ENCODE measurements around the gene STRBP. TPM values are rescaled to one million over a fixed set of nuclear protein-coding genes. Genes with fewer than 3 reads are reported as not detected.
"Not testable (repeated sequence)": the region's sequence is repeated elsewhere in the genome, so short reads cannot be mapped to it uniquely, and the experiment has no call there.

Gene STRBP
- total and polyA plus RNA-seq, 2 donors = 41.8 to 48.4 TPM

DNA sequence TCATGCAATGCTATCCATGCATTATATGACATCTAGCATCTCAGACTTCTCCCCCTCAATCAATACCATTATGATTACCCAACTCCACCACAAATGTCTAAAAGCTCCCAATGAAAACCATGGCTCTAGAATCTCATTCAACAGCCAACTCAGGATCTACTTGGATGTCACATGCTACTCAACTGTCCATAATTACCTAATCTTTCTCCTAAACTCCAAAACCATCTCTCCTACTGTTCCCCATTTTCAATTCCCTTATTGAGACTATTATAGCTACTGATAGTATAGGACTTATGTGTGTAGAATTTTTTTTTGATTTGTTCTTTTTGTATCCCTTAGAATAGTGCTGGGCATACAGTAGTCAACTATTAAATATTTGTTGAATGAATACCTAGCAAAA, 8.2 kb upstream of the STRBP start:
- peaks cover 8 to 13% of the 10 kb centered on the region in 2 donors for H3K4me1 ChIP-seq (ENCODE audit: control insufficient read depth in 2 of 2, insufficient read depth in 2 of 2, low read length in 2 of 2)
- H3K27me3 ChIP-seq (ENCODE audit: control insufficient read depth in 2 of 2, insufficient read depth in 1 of 2, low read length in 1 of 2) = no peaks in the 10 kb centered on the region
- no peak overlapping the region for H3K4me3 ChIP-seq (ENCODE audit: low read length in 2 of 2)
- DNase-seq (ENCODE audit: low read depth in 6 of 9, low spot score in 9 of 9) = no peak
- no peak overlapping the region for H3K27ac ChIP-seq (ENCODE audit: low read depth in 1 of 2, low read length in 1 of 2)
- H3K9me3 ChIP-seq (ENCODE audit: control insufficient read depth in 2 of 2, insufficient read depth in 1 of 2, low read length in 1 of 2) = no peaks in the 10 kb centered on the region
- H3K36me3 ChIP-seq (ENCODE audit: control insufficient read depth in 2 of 2, insufficient read depth in 2 of 2, low read length in 1 of 2) = no peaks in the 10 kb centered on the region

DNA sequence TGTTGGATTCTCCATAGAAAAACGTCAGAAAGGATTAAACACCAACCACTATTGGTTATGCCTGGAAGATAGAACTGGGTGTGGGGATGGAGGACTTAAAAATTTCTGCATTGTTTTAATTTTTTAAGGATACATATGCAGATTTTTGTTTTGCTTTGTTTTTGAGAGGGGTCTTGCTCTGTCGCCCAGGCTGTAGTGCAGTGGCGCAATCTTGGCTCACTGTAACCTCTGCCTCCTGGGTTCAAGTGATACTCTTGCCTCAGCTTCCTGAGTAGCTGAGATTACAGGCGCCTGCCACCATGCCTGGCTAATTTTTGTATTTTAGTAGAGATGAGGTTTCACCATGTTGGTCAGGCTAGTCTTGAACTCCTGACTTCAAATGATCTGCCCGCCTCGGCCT, 2.7 kb upstream of the STRBP start:
- not testable (repeated sequence) for H3K27ac ChIP-seq (ENCODE audit: low read depth in 1 of 2, low read length in 1 of 2); DNase-seq (ENCODE audit: low read depth in 6 of 9, low spot score in 9 of 9); H3K4me3 ChIP-seq (ENCODE audit: low read length in 2 of 2); H3K27me3 ChIP-seq (ENCODE audit: control insufficient read depth in 2 of 2, insufficient read depth in 1 of 2, low read length in 1 of 2); H3K9me3 ChIP-seq (ENCODE audit: control insufficient read depth in 2 of 2, insufficient read depth in 1 of 2, low read length in 1 of 2); H3K36me3 ChIP-seq (ENCODE audit: control insufficient read depth in 2 of 2, insufficient read depth in 2 of 2, low read length in 1 of 2)
- WGBS = 95% methylated on average over 6 of the region's 6 CpGs
- peaks cover 22 to 32% of the 10 kb centered on the region in 2 donors for H3K4me1 ChIP-seq (ENCODE audit: control insufficient read depth in 2 of 2, insufficient read depth in 2 of 2, low read length in 2 of 2)

DNA sequence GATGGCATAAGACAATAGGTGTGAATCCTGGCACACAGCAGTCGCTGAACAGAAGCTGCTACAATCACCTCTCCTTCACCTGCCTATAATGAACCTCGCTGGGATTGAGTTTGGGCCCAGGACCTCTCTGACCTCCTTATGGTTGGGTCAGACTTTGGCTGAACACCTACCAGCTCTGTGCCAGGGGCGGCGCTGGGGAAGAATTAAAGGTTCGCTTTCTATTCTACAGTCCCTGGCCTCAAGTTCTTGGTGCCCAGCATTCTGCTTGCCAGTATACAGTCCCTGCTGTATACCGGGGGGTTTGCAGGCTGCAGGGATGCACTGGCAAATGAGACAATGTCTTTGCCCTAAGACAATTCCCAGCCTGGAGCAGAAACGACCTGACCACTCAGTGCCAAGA, 895 bp upstream of the STRBP start:
- H3K9me3 ChIP-seq (ENCODE audit: control insufficient read depth in 2 of 2, insufficient read depth in 1 of 2, low read length in 1 of 2) = no peaks in the 10 kb centered on the region
- H3K27ac ChIP-seq (ENCODE audit: low read depth in 1 of 2, low read length in 1 of 2) = peak overlapping the region in 1 of 2 donors; percentile 82
- 81% methylated on average over 7 of the region's 7 CpGs for WGBS
- H3K4me3 ChIP-seq (ENCODE audit: low read length in 2 of 2) = peak overlapping the region; percentile 68 to 94
- DNase-seq (ENCODE audit: low read depth in 6 of 9, low spot score in 9 of 9) = peak in 1 of 9 donors; percentile 24
- no peaks in the 10 kb centered on the region for H3K36me3 ChIP-seq (ENCODE audit: control insufficient read depth in 2 of 2, insufficient read depth in 2 of 2, low read length in 1 of 2)
- H3K4me1 ChIP-seq (ENCODE audit: control insufficient read depth in 2 of 2, insufficient read depth in 2 of 2, low read length in 2 of 2) = peaks cover 14 to 27% of the 10 kb centered on the region in 2 donors
- H3K27me3 ChIP-seq (ENCODE audit: control insufficient read depth in 2 of 2, insufficient read depth in 1 of 2, low read length in 1 of 2) = no peaks in the 10 kb centered on the region

DNA sequence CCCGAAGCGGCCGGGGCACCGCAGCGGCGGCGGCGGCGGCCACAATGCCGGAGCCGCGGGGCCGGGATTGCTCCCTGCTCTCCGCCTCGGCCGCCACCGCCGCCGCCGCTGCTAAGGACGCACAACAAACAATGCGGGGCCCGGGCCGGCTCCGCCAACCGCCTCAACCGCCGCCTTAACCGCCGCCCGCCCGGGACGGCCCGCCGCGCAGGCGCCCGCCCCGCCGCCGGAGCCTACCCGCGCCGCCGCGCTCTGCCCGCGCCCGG, 254 bp downstream of the STRBP start:
- H3K4me3 ChIP-seq (ENCODE audit: low read length in 2 of 2) = peak overlapping the region; percentile 69 to 94
- WGBS = under 1% methylated on average over 49 of the region's 49 CpGs
- no peak for DNase-seq (ENCODE audit: low read depth in 6 of 9, low spot score in 9 of 9)
- no peaks in the 10 kb centered on the region for H3K36me3 ChIP-seq (ENCODE audit: control insufficient read depth in 2 of 2, insufficient read depth in 2 of 2, low read length in 1 of 2)
- H3K9me3 ChIP-seq (ENCODE audit: control insufficient read depth in 2 of 2, insufficient read depth in 1 of 2, low read length in 1 of 2) = no peaks in the 10 kb centered on the region
- no peaks in the 10 kb centered on the region for H3K27me3 ChIP-seq (ENCODE audit: control insufficient read depth in 2 of 2, insufficient read depth in 1 of 2, low read length in 1 of 2)
- peaks cover 14 to 27% of the 10 kb centered on the region in 2 donors for H3K4me1 ChIP-seq (ENCODE audit: control insufficient read depth in 2 of 2, insufficient read depth in 2 of 2, low read length in 2 of 2)
- peak overlapping the region in 1 of 2 donors; percentile 26 for H3K27ac ChIP-seq (ENCODE audit: low read depth in 1 of 2, low read length in 1 of 2)

DNA sequence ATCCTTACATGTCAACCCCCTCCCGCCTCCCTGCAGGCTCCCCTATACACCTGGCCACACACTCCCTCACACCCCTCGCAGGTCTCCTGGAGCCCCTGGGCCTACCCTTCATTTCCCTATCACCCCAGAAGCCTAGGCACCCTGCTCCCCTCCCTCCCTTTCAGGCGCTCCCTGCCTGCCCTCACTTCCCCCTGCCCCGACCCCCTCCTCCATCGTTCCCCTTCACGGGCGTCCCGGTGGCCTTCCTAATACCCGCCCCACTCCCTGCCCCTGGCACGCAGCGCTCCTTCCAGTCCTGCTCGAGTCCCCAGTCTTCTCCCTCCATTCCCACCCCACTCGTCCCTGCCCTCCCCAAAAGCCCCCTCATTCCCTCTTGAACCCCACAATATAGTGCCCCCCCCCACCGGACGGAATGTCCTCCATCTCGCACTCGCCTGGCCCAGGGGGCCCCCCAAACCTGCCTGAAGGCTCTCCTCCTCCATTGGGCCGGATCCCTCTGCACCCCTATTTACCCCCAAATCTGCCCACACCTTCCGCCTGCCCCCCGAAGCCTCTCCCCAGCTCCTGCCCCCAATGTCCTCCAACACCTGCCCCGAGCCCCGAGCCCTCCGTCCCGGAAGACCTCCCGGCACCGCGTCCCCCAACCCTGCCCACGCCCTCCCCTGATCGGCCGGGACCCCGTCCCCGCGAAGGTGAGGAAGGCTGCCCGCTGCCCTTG, 746 bp downstream of the STRBP start:
- no peaks in the 10 kb centered on the region for H3K36me3 ChIP-seq (ENCODE audit: control insufficient read depth in 2 of 2, insufficient read depth in 2 of 2, low read length in 1 of 2)
- no peaks in the 10 kb centered on the region for H3K9me3 ChIP-seq (ENCODE audit: control insufficient read depth in 2 of 2, insufficient read depth in 1 of 2, low read length in 1 of 2)
- H3K27ac ChIP-seq (ENCODE audit: low read depth in 1 of 2, low read length in 1 of 2) = no peak overlapping the region
- peak overlapping the region; percentile 69 to 94 for H3K4me3 ChIP-seq (ENCODE audit: low read length in 2 of 2)
- peak in 2 of 9 donors; percentile 20 to 35 for DNase-seq (ENCODE audit: low read depth in 6 of 9, low spot score in 9 of 9)
- no peaks in the 10 kb centered on the region for H3K27me3 ChIP-seq (ENCODE audit: control insufficient read depth in 2 of 2, insufficient read depth in 1 of 2, low read length in 1 of 2)
- H3K4me1 ChIP-seq (ENCODE audit: control insufficient read depth in 2 of 2, insufficient read depth in 2 of 2, low read length in 2 of 2) = peaks cover 14 to 27% of the 10 kb centered on the region in 2 donors
- WGBS = 5% methylated on average over 34 of the region's 34 CpGs

DNA sequence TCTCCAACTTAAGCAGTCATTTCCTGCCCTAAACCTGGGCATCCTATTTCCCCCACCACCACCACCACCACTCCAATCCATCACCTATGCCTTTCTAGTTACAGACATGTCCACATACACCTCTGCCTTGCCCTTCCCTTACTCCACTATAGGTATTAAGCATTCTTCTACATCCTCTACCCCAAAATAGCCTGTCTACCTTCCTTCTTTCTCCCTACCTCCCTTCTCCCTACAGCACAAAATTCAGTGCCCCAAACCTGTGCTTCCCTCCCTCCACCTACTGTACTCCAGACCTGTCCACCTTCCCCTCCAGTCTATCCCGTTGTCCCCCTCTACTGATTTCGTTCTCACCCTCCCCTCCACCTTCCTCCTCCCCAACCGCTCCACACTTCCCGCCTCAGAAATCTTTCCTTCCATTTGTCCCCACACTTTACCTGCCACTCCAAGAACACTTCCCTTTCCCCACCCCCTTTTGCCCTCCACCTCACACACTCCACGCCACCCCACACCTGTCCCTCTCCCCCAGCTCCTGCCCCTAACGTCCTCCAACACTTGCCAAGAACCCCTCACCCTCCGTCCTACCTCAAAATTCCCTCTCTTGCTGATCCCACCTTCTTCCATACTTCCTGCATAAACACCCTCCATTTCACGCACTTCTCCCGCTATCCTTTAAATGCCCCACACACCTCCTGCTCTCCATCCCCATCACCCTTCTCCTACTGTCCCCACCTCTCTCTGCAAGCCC, 1.6 kb downstream of the STRBP start:
- H3K27me3 ChIP-seq (ENCODE audit: control insufficient read depth in 2 of 2, insufficient read depth in 1 of 2, low read length in 1 of 2) = no peaks in the 10 kb centered on the region
- H3K27ac ChIP-seq (ENCODE audit: low read depth in 1 of 2, low read length in 1 of 2) = no peak overlapping the region
- DNase-seq (ENCODE audit: low read depth in 6 of 9, low spot score in 9 of 9) = no peak
- peak overlapping the region; percentile 69 to 94 for H3K4me3 ChIP-seq (ENCODE audit: low read length in 2 of 2)
- no peaks in the 10 kb centered on the region for H3K9me3 ChIP-seq (ENCODE audit: control insufficient read depth in 2 of 2, insufficient read depth in 1 of 2, low read length in 1 of 2)
- 93% methylated on average over 9 of the region's 9 CpGs for WGBS
- H3K4me1 ChIP-seq (ENCODE audit: control insufficient read depth in 2 of 2, insufficient read depth in 2 of 2, low read length in 2 of 2) = peaks cover 17 to 27% of the 10 kb centered on the region in 2 donors
- H3K36me3 ChIP-seq (ENCODE audit: control insufficient read depth in 2 of 2, insufficient read depth in 2 of 2, low read length in 1 of 2) = no peaks in the 10 kb centered on the region

DNA sequence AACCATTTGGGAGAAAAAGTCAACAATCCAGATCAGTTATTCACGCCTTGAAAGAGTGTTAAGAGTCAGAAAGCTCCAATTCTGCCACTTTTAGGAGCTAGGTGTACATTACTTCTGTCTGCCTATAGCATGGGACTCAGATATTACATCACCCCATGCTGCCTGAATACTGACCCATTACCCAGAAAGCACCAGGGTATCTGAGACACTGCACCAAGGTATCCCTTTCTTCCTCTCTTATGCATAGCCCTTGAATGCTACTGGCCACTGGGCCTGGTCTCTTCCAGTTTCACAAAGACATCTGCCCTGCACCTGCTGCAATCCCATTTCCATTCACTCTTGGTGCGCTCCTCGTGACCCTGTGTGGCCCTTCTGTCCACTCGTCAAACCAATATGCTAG, 2.6 kb downstream of the STRBP start:
- Histone ChIP-seq H3K9me3 (ENCODE audit: control insufficient read depth in 2 of 2, insufficient read depth in 1 of 2, low read length in 1 of 2) (no peaks in the 10 kb centered on the region), H3K36me3 (ENCODE audit: control insufficient read depth in 2 of 2, insufficient read depth in 2 of 2, low read length in 1 of 2) (no peaks in the 10 kb centered on the region), H3K4me3 (ENCODE audit: low read length in 2 of 2) (no peak overlapping the region), H3K27me3 (ENCODE audit: control insufficient read depth in 2 of 2, insufficient read depth in 1 of 2, low read length in 1 of 2) (no peaks in the 10 kb centered on the region), H3K27ac (ENCODE audit: low read depth in 1 of 2, low read length in 1 of 2) (no peak overlapping the region), H3K4me1 (ENCODE audit: control insufficient read depth in 2 of 2, insufficient read depth in 2 of 2, low read length in 2 of 2) (peaks cover 17 to 27% of the 10 kb centered on the region in 2 donors)
- no peak for DNase-seq (ENCODE audit: low read depth in 6 of 9, low spot score in 9 of 9)
- 94% methylated on average over 4 of the region's 4 CpGs for WGBS

DNA sequence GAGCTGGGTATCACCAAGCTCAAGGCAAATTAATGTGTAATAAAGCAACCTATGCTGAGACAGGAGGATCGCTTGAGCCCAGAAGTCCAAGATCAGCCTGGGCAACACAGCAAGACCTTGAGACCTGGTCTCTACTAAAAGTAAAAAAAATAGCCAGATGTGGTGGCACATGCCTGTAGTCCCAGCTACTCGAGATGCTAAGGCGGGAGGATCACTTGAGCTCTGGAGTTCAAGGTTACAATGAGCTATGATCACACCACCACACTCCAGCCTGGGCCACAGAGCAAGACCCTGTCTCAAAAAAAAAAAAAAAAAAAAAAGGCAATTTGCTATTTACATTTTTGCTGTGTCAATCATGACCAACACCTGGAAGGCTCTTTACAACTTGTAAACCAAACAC, 5.2 kb downstream of the STRBP start:
- Histone ChIP-seq H3K27me3 (ENCODE audit: control insufficient read depth in 2 of 2, insufficient read depth in 1 of 2, low read length in 1 of 2) (no peaks in the 10 kb centered on the region), H3K36me3 (ENCODE audit: control insufficient read depth in 2 of 2, insufficient read depth in 2 of 2, low read length in 1 of 2) (no peaks in the 10 kb centered on the region), H3K4me3 (ENCODE audit: low read length in 2 of 2) (no peak overlapping the region), H3K4me1 (ENCODE audit: control insufficient read depth in 2 of 2, insufficient read depth in 2 of 2, low read length in 2 of 2) (peaks cover 15 to 17% of the 10 kb centered on the region in 2 donors), H3K9me3 (ENCODE audit: control insufficient read depth in 2 of 2, insufficient read depth in 1 of 2, low read length in 1 of 2) (no peaks in the 10 kb centered on the region), H3K27ac (ENCODE audit: low read depth in 1 of 2, low read length in 1 of 2) (no peak overlapping the region)
- no peak for DNase-seq (ENCODE audit: low read depth in 6 of 9, low spot score in 9 of 9)
- WGBS = over 99% methylated on average over 3 of the region's 3 CpGs

DNA sequence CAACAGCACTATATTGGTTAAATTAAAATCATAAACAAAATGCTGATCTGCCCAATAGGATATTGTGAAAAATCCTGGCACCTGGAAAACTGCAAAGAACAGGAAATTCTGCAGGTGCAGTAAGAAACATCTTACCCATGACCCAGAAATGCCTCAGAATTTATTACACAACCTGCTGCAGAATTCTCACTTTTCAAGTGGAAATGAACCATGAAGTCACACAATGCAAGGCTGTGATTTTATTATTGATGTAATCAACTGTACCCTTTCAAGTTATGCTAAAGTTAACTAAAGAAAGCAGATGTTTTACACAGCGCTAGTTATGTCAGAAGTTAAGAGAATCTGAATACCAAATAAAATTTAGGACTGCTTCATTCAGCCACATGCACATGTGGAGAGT, 6.0 kb downstream of the STRBP start:
- no peak overlapping the region for H3K27ac ChIP-seq (ENCODE audit: low read depth in 1 of 2, low read length in 1 of 2)
- no peaks in the 10 kb centered on the region for H3K27me3 ChIP-seq (ENCODE audit: control insufficient read depth in 2 of 2, insufficient read depth in 1 of 2, low read length in 1 of 2)
- H3K4me1 ChIP-seq (ENCODE audit: control insufficient read depth in 2 of 2, insufficient read depth in 2 of 2, low read length in 2 of 2) = peaks cover 10 to 16% of the 10 kb centered on the region in 2 donors
- no peaks in the 10 kb centered on the region for H3K36me3 ChIP-seq (ENCODE audit: control insufficient read depth in 2 of 2, insufficient read depth in 2 of 2, low read length in 1 of 2)
- WGBS = 88% methylated on average over 1 of the region's 1 CpG
- no peaks in the 10 kb centered on the region for H3K9me3 ChIP-seq (ENCODE audit: control insufficient read depth in 2 of 2, insufficient read depth in 1 of 2, low read length in 1 of 2)
- DNase-seq (ENCODE audit: low read depth in 6 of 9, low spot score in 9 of 9) = no peak
- H3K4me3 ChIP-seq (ENCODE audit: low read length in 2 of 2) = no peak overlapping the region

Measured in thymus (tissue), 11 donors.